Measurements from ENCODE around the gene SORCS2.

GRCh38 chr4:7716010-7716721 is 523.8 kb downstream of the SORCS2 start:
- TF ChIP-seq CTCF (IDR thresholded peaks at IDR 0.05; ENCODE audit: poor library complexity, severe bottlenecking) (no peak), REST (IDR thresholded peaks at IDR 0.05; ENCODE audit: borderline replicate concordance) (no peak), EP300 (conservative IDR thresholded peaks at IDR 0.05; ENCODE audit: poor library complexity, severe bottlenecking) (no peak), POLR2AphosphoS5 (IDR thresholded peaks at IDR 0.05) (no peak), EZH2 (IDR thresholded peaks at IDR 0.05; ENCODE audit: borderline replicate concordance, insufficient read depth, low read length, poor library complexity, severe bottlenecking) (no peak), TAF1 (IDR thresholded peaks at IDR 0.05; ENCODE audit: low read depth) (no peak), RAD21 (conservative IDR thresholded peaks at IDR 0.05) (no peak)

All from neural cell (in vitro differentiated cells).